HEK293 (cell line): ENCODE data around the gene LCN12.
A peak's percentile ranks its signal among the peaks of the same experiment; 100 is the strongest.

ENCODE experiments used
- CTCF ChIA-PET: fragments of 350-600 bp; formaldehyde crosslinking; extraction: SDS; loops from one replicate; lab custom pipeline; 2021; ENCODE audit warnings: antibody characterized with exemption; lab: Yijun Ruan, JAX
- POLR2A ChIA-PET: fragments of 300-600 bp; formaldehyde crosslinking; extraction: SDS; loops from one replicate; lab custom pipeline; 2020; ENCODE audit warnings: antibody characterized with exemption, inconsistent platforms; lab: Yijun Ruan, JAX
- H3K27ac ChIP-seq: fragments of 200-500 bp; sonication (Bioruptor generic); 2 replicates; pipeline ENCODE4 v1.5.1; 2014; ENCODE audit warnings: low read depth, low read length, control low read depth, inconsistent platforms; ENCODE audit errors: extremely low read depth
- H3K36me3 ChIP-seq, 2 experiments: fragments of 200-500 bp in 1 of 2; sonication (Bioruptor generic) in 1 of 2; 1 replicate in 1 of 2; 2 replicates in 1 of 2; pipeline ENCODE4 v1.5.1; 2014 to 2017; ENCODE audit warnings: inconsistent platforms in 2 of 2, low read length in 2 of 2; ENCODE audit not compliant: control insufficient read depth in 2 of 2, insufficient read depth in 1 of 2
- H3K4me1 ChIP-seq: fragments of 200-500 bp; sonication (Bioruptor generic); 2 replicates; pipeline ENCODE4 v1.5.1; 2014; ENCODE audit warnings: mild to moderate bottlenecking, low read length, inconsistent platforms; ENCODE audit not compliant: control insufficient read depth, insufficient read depth
- H3K4me3 ChIP-seq: 2 replicates; pipeline ENCODE4 v1.5.1; 2011; ENCODE audit warnings: low read depth, mild to moderate bottlenecking, control low read depth, low read length, moderate library complexity
- H3K9me3 ChIP-seq: fragments of 200-500 bp; sonication (Bioruptor generic); 2 replicates; pipeline ENCODE4 v1.5.1; 2014; ENCODE audit warnings: low read depth, low read length, inconsistent platforms; ENCODE audit not compliant: control insufficient read depth, insufficient read depth
- ELK4 ChIP-seq: IDR thresholded peaks from 2 replicates; pipeline ENCODE4 v1.6.1; 2011; ENCODE audit warnings: mild to moderate bottlenecking, low read depth, low read length, borderline replicate concordance
- GLIS1 ChIP-seq: fragments of 450-650 bp; formaldehyde crosslinking; IDR thresholded peaks from 2 replicates; pipeline ENCODE4 v1.5.1; 2016; ENCODE audit warnings: missing biosample characterization, missing genetic modification characterization
- HIC1 ChIP-seq: fragments of 450-650 bp; formaldehyde crosslinking; IDR thresholded peaks from 2 replicates; pipeline ENCODE4 v1.5.1; 2016; ENCODE audit warnings: missing biosample characterization, missing genetic modification characterization
- PRDM10 ChIP-seq: fragments of 450-650 bp; formaldehyde crosslinking; IDR thresholded peaks from 2 replicates; pipeline ENCODE4 v1.5.1; 2016; ENCODE audit warnings: missing biosample characterization, missing genetic modification characterization
- REST ChIP-seq: fragments of 450-650 bp; formaldehyde crosslinking; IDR thresholded peaks from 2 replicates; pipeline ENCODE4 v1.5.1; 2016; ENCODE audit warnings: missing biosample characterization, missing genetic modification characterization
- YY1 ChIP-seq: fragments of 450-650 bp; formaldehyde crosslinking; IDR thresholded peaks from 2 replicates; pipeline ENCODE4 v1.5.1; 2018; ENCODE audit warnings: missing biosample characterization, missing genetic modification characterization
- ZNF433 ChIP-seq: fragments of 450-650 bp; formaldehyde crosslinking; IDR thresholded peaks from 2 replicates; pipeline ENCODE4 v1.5.1; 2016; ENCODE audit warnings: missing biosample characterization, missing genetic modification characterization, low read depth
- ZNF513 ChIP-seq: fragments of 450-650 bp; IDR thresholded peaks from 2 replicates; pipeline ENCODE4 v1.5.1; 2018; ENCODE audit warnings: missing biosample characterization, missing genetic modification characterization

LCN12 gene

GRCh38 chr9:136953771-136954269 lies 1.7 kb downstream of the LCN12 start:
- Histone ChIP-seq H3K36me3 (no peaks in the 10 kb centered on the region), H3K4me1 (no peaks in the 10 kb centered on the region; the same call in 1 of the 2 replicates), H3K9me3 (no peaks in the 10 kb centered on the region), H3K27ac (no peak overlapping the region), H3K4me3 (no peak overlapping the region)
- ChIA-PET POLR2A (interaction anchor here (0.5 kb wide), 1 partner anchor 17 kb away, joined by 5 read pairs; no protein-coding TSS in a partner anchor), CTCF (interaction anchor here (1.0 to 1.6 kb wide), 2 partner anchors 38 to 82 kb away, joined by 4 to 6 read pairs; partner anchors contain the start of gene PAXX)
- TF ChIP-seq PRDM10 (tag by site-specific recombination) (no peak), ELK4 (no peak), ZNF433 (no peak), REST (peak; percentile 33; the same call in 1 of the 2 replicates), GLIS1 (tag by site-specific recombination) (peak; percentile 50; the same call in 1 of the 2 replicates), YY1 (tag by site-specific recombination) (no peak)
- TF ChIP-seq, all 188 proteins: peak for 2

GRCh38 chr9:136954270-136955083 lies 2.4 kb downstream of the LCN12 start:
- ChIA-PET CTCF (interaction anchor here (1.0 to 1.6 kb wide), 4 partner anchors 9 to 81 kb away, joined by 3 to 6 read pairs (median 4); partner anchors contain the start of genes C8G and PAXX), POLR2A (interaction anchor here (0.5 kb wide), 1 partner anchor 16 kb away, joined by 5 read pairs; no protein-coding TSS in a partner anchor)
- TF ChIP-seq HIC1 (peak; percentile 56; the same call in 1 of the 2 replicates), ZNF513 (tag by site-specific recombination) (no peak)
- TF ChIP-seq, all 188 proteins: peak for 1
- H3K36me3 ChIP-seq, result no peaks in the 10 kb centered on the region
- no peak overlapping the region for H3K4me3 ChIP-seq
- H3K9me3 ChIP-seq, result no peaks in the 10 kb centered on the region
- no peaks in the 10 kb centered on the region; the same call in 1 of the 2 replicates for H3K4me1 ChIP-seq
- H3K27ac ChIP-seq, result no peak overlapping the region
